Kidney (tissue), 14 donors: Measurements from ENCODE around the gene CRHR1. TPM values are rescaled to one million over a fixed set of nuclear protein-coding genes. Genes with fewer than 3 reads are reported as not detected.

ENCODE experiments used
- DNase-seq, 5 donors: peaks; one replicate each; pipeline ENCODE4 v3.0.0-alpha.2; 2013 to 2020
- FAIRE-seq: peaks from 2 replicates; lab custom pipeline; 2012; peaks lifted over from hg19 to GRCh38; lab: Jason Lieb, UNC
- H3K27ac ChIP-seq, 2 donors: one replicate each; pipeline ENCODE4 v1.7.0; 2013; ENCODE audit warnings: low read depth in 2 of 2, low read length in 2 of 2, inconsistent platforms in 1 of 2
- H3K27me3 ChIP-seq: one replicate; pipeline ENCODE4 v1.7.1; 2013; ENCODE audit warnings: low read length, inconsistent platforms; ENCODE audit not compliant: control insufficient read depth, insufficient read depth
- H3K36me3 ChIP-seq, 3 donors: one replicate each; pipeline versions ENCODE4 v1.7.0 to v1.7.1; 2013; ENCODE audit warnings: low read length in 3 of 3, control low read depth in 1 of 3, inconsistent platforms in 1 of 3; ENCODE audit not compliant: insufficient read depth in 3 of 3, control insufficient read depth in 2 of 3
- H3K4me1 ChIP-seq, 3 donors: one replicate each; pipeline versions ENCODE4 v1.7.0 to v1.7.1; 2013; ENCODE audit warnings: low read length in 3 of 3, inconsistent platforms in 1 of 3, low read depth in 1 of 3; ENCODE audit not compliant: control insufficient read depth in 2 of 3, insufficient read depth in 2 of 3
- H3K4me3 ChIP-seq, 3 donors: one replicate each; pipeline versions ENCODE4 v1.7.0 to v1.8.1; 2013; ENCODE audit warnings: low read length in 3 of 3, control low read depth in 1 of 3, inconsistent platforms in 1 of 3
- H3K9ac ChIP-seq, 3 donors: one replicate each; pipeline versions ENCODE4 v1.7.0 to v1.7.1; 2013; ENCODE audit warnings: low read length in 3 of 3, control low read depth in 1 of 3, inconsistent platforms in 1 of 3
- H3K9me3 ChIP-seq, 3 donors: one replicate each; pipeline versions ENCODE4 v1.7.0 to v1.7.1; 2013; ENCODE audit warnings: low read length in 3 of 3, control low read depth in 1 of 3, inconsistent platforms in 1 of 3; ENCODE audit not compliant: control insufficient read depth in 2 of 3, insufficient read depth in 1 of 3
- CTCF ChIP-seq: IDR thresholded peaks from 3 replicates; pipeline ENCODE4 v1.5.1; 2012; ENCODE audit warnings: mild to moderate bottlenecking, moderate library complexity, borderline replicate concordance; ENCODE audit not compliant: insufficient read depth; ENCODE audit errors: extremely low read depth
- intact Hi-C: fragments of 100-400 bp; cut with DNase I; formaldehyde crosslinking; loops from one replicate; pipeline ENCODE4 v1.11.1; 2022
- polyA plus RNA-seq: library from polyadenylated mRNA; stranded (reverse); fragments of 350-450 nt; fragmentation: Illumina TruSeq; extraction: RNeasy Lipid Tissue Mini Kit (QIAGEN cat#74804); gene quantifications from one replicate; pipeline ENCODE4 v1.2.3, GENCODE V29; 2014; ENCODE audit warnings: low read depth, low replicate concordance; ENCODE audit not compliant: insufficient read depth
- total RNA-seq: library from RNA; stranded (reverse); fragmentation: NEBNext Ultra II Directional; extraction: Animal tissue kit (Norgen Biotek cat#: 25700); gene quantifications from one replicate; pipeline ENCODE4 v1.2.1, GENCODE V29; 2021
- donor health status: control.
- donor health status: control.
- donor health status: control.
- donor health status: control.
- donor health status: control.
- donor health status: DM: yes; HTN: yes; CAD: no.
- donor health status: Normal renal cell carcinoma (clear cell type).

Gene CRHR1
- total and polyA plus RNA-seq, 2 donors from 2014 or later = not detected

- Histone ChIP-seq H3K4me3 (no peak overlapping the region), H3K9ac (no peak overlapping the region), H3K36me3 (no peaks in the 10 kb centered on the region), H3K27ac (no peak overlapping the region), H3K9me3 (no peaks in the 10 kb centered on the region), H3K27me3 (no peaks in the 10 kb centered on the region), H3K4me1 (no peaks in the 10 kb centered on the region)
- intact Hi-C loops = no loop called here
- TF ChIP-seq CTCF = no peak
- no peak for FAIRE-seq
- DNase-seq = peak in 1 of 5 donors; percentile 14
These were observed 86.3 kb downstream of the CRHR1 start for GRCh38 chr17:45870342-45870974.

- intact Hi-C loops = no loop called here
- Histone ChIP-seq H3K27ac (no peak overlapping the region), H3K4me1 (no peaks in the 10 kb centered on the region), H3K4me3 (no peak overlapping the region), H3K9me3 (no peaks in the 10 kb centered on the region), H3K9ac (no peak overlapping the region), H3K36me3 (no peaks in the 10 kb centered on the region), H3K27me3 (no peaks in the 10 kb centered on the region)
- FAIRE-seq = no peak
- no peak for DNase-seq
- TF ChIP-seq CTCF = no peak
These were observed 87.6 kb downstream of the CRHR1 start for GRCh38 chr17:45871718-45872117.

- H3K4me3 ChIP-seq = no peak overlapping the region
- FAIRE-seq (no peak), DNase-seq (peak in 1 of 5 donors; percentile 11)
- H3K4me1 ChIP-seq = no peaks in the 10 kb centered on the region
- no peaks in the 10 kb centered on the region for H3K36me3 ChIP-seq
- no peak overlapping the region for H3K27ac ChIP-seq
- no peaks in the 10 kb centered on the region for H3K27me3 ChIP-seq
- no peak for TF ChIP-seq CTCF
- no peaks in the 10 kb centered on the region for H3K9me3 ChIP-seq
- intact Hi-C loops = no loop called here
- no peak overlapping the region for H3K9ac ChIP-seq
These were observed 89.6 kb downstream of the CRHR1 start for GRCh38 chr17:45873728-45874127.

GRCh38 chr17:45874151-45874550 lies 90.0 kb downstream of the CRHR1 start:
- no peaks in the 10 kb centered on the region for H3K27me3 ChIP-seq
- H3K9me3 ChIP-seq = no peaks in the 10 kb centered on the region
- no peak overlapping the region for H3K4me3 ChIP-seq
- DNase-seq (no peak), FAIRE-seq (no peak)
- intact Hi-C loops = no loop called here
- H3K36me3 ChIP-seq = no peaks in the 10 kb centered on the region
- no peak overlapping the region for H3K27ac ChIP-seq
- H3K9ac ChIP-seq = no peak overlapping the region
- H3K4me1 ChIP-seq = no peaks in the 10 kb centered on the region
- TF ChIP-seq CTCF = no peak
